Osteocyte (in vitro differentiated cells): ENCODE results near the gene PPFIA3. TPM values are rescaled to one million over a fixed set of nuclear protein-coding genes. Genes with fewer than 3 reads are reported as not detected.

ENCODE experiments used
- DNase-seq: peaks from one replicate; pipeline ENCODE4 v3.0.0; 2021; ENCODE audit warnings: mixed read lengths; ENCODE audit not compliant: unreplicated experiment; ENCODE audit errors: extremely low spot score
- H3K27ac Mint-ChIP-seq: one replicate; pipeline ENCODE4 v1.8.0; 2021; ENCODE audit warnings: mild to moderate bottlenecking, mixed read lengths; ENCODE audit not compliant: unreplicated experiment
- H3K27me3 Mint-ChIP-seq: one replicate; pipeline ENCODE4 v1.8.0; 2021; ENCODE audit warnings: mixed read lengths; ENCODE audit not compliant: unreplicated experiment
- H3K36me3 Mint-ChIP-seq: one replicate; pipeline ENCODE4 v1.8.0; 2021; ENCODE audit warnings: mixed read lengths; ENCODE audit not compliant: unreplicated experiment
- H3K4me1 Mint-ChIP-seq: one replicate; pipeline ENCODE4 v1.8.0; 2021; ENCODE audit warnings: mixed read lengths; ENCODE audit not compliant: unreplicated experiment
- H3K4me3 Mint-ChIP-seq: one replicate; pipeline ENCODE4 v1.8.0; 2021; ENCODE audit warnings: mild to moderate bottlenecking, moderate library complexity, mixed read lengths; ENCODE audit not compliant: unreplicated experiment
- H3K9me3 Mint-ChIP-seq: one replicate; pipeline ENCODE4 v1.8.0; 2021; ENCODE audit warnings: mixed read lengths; ENCODE audit not compliant: unreplicated experiment
- total RNA-seq: library from RNA; stranded (reverse); gene quantifications from 2 replicates; pipeline ENCODE4 v1.2.1, GENCODE V29; 2021
- TF ChIP-seq, protein P1 (sequence below): fragments of 200-600 bp; sonication (generic); IDR thresholded peaks from 2 replicates; pipeline ENCODE4 v1.5.0; 2021; ENCODE audit warnings: antibody characterized with exemption, mild to moderate bottlenecking, moderate library complexity

The PPFIA3 gene
- total RNA-seq, 1 donor from 2014 or later, result 6.6 TPM

DNA sequence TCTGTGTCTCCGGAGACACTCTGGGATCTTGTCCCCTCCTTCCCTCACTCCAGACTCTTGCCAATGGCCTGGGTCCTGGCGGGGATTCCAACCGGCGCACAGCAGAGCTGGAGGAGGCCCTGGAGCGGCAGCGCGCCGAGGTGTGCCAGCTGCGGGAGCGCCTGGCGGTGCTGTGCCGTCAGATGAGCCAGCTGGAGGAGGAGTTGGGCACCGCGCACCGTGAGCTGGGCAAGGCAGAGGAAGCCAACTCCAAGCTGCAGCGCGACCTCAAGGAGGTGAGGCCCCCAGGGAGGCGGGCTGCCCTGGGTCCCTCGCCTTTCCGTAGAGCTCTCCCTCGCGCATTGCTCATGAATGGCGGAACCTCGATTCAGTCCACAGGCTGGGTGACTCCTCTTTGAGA, 11.0 kb downstream of the PPFIA3 start:
- no peaks in the 10 kb centered on the region for H3K27me3 Mint-ChIP-seq
- no peaks in the 10 kb centered on the region for H3K36me3 Mint-ChIP-seq
- TF ChIP-seq, protein P1, sequence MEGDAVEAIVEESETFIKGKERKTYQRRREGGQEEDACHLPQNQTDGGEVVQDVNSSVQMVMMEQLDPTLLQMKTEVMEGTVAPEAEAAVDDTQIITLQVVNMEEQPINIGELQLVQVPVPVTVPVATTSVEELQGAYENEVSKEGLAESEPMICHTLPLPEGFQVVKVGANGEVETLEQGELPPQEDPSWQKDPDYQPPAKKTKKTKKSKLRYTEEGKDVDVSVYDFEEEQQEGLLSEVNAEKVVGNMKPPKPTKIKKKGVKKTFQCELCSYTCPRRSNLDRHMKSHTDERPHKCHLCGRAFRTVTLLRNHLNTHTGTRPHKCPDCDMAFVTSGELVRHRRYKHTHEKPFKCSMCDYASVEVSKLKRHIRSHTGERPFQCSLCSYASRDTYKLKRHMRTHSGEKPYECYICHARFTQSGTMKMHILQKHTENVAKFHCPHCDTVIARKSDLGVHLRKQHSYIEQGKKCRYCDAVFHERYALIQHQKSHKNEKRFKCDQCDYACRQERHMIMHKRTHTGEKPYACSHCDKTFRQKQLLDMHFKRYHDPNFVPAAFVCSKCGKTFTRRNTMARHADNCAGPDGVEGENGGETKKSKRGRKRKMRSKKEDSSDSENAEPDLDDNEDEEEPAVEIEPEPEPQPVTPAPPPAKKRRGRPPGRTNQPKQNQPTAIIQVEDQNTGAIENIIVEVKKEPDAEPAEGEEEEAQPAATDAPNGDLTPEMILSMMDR, result no peak

DNA sequence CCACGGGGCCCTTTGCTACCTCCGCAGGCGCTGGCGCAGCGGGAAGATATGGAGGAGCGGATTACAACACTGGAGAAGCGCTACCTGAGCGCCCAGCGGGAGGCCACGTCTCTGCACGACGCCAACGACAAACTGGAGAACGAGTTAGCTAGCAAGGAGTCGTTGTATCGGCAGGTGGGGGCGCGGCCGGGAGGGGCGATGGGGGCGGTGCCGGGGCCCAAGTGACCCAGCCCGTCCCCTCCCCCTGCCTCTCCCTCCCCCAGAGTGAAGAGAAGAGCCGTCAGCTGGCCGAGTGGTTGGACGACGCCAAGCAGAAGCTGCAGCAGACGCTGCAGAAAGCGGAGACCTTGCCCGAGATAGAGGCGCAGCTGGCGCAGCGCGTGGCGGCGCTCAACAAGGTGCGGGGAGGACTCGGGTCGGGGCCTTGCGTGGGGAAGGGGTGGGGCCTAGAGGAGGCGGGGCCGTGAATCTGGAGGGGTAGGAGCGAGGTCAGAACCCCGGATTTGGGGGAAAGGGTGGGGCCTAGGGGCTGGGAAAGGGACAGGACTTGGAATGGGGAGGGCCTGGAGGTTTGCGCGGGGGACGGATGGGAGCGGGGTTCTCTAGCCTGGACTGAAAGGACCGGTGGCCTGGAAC, 13.7 kb downstream of the PPFIA3 start:
- Mint-ChIP-seq H3K4me1 (peaks cover 13% of the 10 kb centered on the region), H3K36me3 (no peaks in the 10 kb centered on the region), H3K9me3 (no peaks in the 10 kb centered on the region), H3K27me3 (no peaks in the 10 kb centered on the region), H3K27ac (no peak overlapping the region), H3K4me3 (no peak overlapping the region)
- TF ChIP-seq, protein P1, result no peak
- no peak for DNase-seq

More for the DNA sequence above, 11.0 kb downstream of the PPFIA3 start:
- no peak for DNase-seq
- Mint-ChIP-seq H3K27ac (no peak overlapping the region), H3K9me3 (no peaks in the 10 kb centered on the region), H3K4me1 (peaks cover 16% of the 10 kb centered on the region), H3K4me3 (no peak overlapping the region)

DNA sequence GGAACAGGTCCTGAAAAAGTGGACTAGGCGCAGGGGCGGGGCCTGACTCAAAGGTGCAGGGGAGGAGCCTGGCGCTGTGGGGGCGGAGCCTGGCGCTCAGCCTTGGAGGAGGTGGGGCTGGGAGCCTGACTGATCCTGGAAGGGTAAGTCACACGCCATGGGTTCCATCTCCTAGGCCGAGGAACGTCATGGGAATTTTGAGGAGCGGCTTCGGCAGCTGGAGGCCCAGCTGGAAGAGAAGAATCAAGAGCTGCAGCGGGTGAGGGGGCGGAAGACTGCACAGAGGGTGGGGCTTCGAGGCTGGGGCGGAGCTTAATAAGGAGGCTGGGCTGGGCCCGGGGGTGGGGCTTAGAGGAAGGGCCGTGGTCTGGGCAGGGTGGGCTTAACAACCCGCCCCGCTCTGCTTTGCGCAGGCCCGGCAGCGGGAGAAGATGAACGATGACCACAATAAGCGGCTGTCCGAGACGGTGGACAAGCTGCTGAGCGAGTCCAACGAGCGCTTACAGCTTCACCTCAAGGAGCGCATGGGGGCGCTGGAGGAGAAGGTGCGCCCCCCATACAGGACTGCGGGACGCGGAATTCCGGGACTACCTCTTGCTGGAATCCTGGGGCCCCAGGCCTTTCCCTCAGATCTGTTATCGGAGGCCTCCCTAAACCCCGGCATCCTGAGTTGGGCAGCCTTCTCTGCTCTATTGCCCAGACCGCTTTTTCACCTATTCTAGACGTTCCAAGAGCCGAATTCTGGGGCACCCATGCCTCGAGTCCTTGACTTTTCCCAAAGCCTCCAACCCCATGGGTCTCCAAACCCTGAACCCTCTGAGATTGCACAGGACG, 14.5 kb downstream of the PPFIA3 start:
- H3K36me3 Mint-ChIP-seq, result no peaks in the 10 kb centered on the region
- no peaks in the 10 kb centered on the region for H3K9me3 Mint-ChIP-seq
- no peaks in the 10 kb centered on the region for H3K27me3 Mint-ChIP-seq
- no peak for DNase-seq
- TF ChIP-seq, protein P1, result no peak
- H3K4me1 Mint-ChIP-seq, result peaks cover 6% of the 10 kb centered on the region
- H3K27ac Mint-ChIP-seq, result no peak overlapping the region
- no peak overlapping the region for H3K4me3 Mint-ChIP-seq

DNA sequence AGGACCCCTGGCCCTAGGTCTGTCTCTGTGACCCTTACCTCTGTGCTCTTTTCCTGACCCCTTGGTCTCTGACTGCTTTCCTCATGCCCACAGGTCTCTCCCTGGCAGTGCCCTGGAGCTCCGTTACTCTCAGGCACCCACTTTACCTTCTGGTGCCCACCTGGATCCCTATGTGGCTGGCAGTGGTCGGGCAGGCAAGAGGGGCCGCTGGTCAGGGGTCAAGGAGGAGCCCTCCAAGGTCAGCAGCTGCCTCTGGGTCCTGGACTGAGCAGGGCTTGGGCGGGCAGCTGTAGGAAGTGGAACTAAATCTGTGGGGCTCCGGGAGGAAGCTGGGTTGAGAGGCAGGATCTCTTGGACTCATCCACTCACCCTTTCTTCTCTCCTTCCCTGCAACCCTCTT, 16.3 kb downstream of the PPFIA3 start:
- H3K27ac Mint-ChIP-seq, result no peak overlapping the region

DNA sequence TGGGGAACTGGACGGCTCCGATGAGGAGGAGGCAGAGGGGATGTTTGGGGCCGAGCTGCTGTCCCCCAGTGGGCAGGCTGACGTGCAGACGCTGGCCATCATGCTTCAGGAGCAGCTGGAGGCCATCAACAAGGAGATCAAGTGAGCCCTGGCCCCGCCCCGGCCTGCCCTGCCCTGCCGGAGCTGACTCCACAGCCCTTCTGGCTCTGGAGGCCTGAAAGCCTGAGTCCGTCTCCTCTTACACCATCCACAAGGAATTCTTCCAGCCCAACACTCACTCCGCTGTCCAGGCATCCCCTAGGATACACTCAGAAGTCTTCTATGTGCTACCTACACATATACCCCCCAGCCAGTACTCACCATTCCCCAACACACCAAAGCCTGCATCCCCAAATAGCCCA, 17.4 kb downstream of the PPFIA3 start:
- Mint-ChIP-seq H3K36me3 (no peaks in the 10 kb centered on the region), H3K27me3 (no peaks in the 10 kb centered on the region), H3K4me1 (no peaks in the 10 kb centered on the region), H3K27ac (no peak overlapping the region), H3K9me3 (no peaks in the 10 kb centered on the region), H3K4me3 (no peak overlapping the region)
- no peak for DNase-seq
- TF ChIP-seq, protein P1, result no peak

More for the DNA sequence above, 16.3 kb downstream of the PPFIA3 start:
- DNase-seq, result no peak
- H3K4me3 Mint-ChIP-seq, result no peak overlapping the region
- no peaks in the 10 kb centered on the region for H3K27me3 Mint-ChIP-seq
- no peaks in the 10 kb centered on the region for H3K4me1 Mint-ChIP-seq
- TF ChIP-seq, protein P1, result no peak
- no peaks in the 10 kb centered on the region for H3K36me3 Mint-ChIP-seq
- no peaks in the 10 kb centered on the region for H3K9me3 Mint-ChIP-seq
